ENCODE measurements around the gene ZNF618.

Gene ZNF618

DNA sequence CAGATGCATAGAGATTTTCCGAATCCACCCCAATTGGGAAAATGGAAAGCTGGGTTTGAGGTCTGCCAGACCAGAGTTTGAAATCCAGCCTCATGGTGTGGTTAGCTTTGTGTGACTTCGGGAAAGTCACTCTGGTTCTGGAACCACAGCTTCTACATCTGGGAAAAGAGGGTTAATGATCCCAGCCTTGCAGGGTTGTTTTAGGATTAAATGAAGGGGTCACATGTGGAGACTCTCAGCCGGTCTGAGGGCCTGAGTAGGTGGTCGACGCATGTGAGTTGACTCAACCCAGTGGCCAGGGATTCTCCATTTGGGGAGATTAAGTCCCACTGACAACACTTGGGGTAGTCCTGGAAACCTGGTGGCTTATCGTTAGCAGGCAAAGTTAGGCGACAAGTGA, 6.1 kb downstream of the ZNF618 start:
- no peak overlapping the region for H3K4me3 ChIP-seq (ENCODE audit: low read depth, low read length)
- no peak for DNase-seq (ENCODE audit: low read depth)
- no peak for TF ChIP-seq CTCF (IDR thresholded peaks at IDR 0.05; ENCODE audit: low read depth, low read length, missing control alignments)

- DNase-seq (ENCODE audit: low read depth): no peak
- no peak for TF ChIP-seq CTCF (IDR thresholded peaks at IDR 0.05; ENCODE audit: low read depth, low read length, missing control alignments)
- H3K4me3 ChIP-seq (ENCODE audit: low read depth, low read length): no peak overlapping the region
These were observed 6.6 kb downstream of the ZNF618 start for GRCh38 chr9:113882636-113883164.

- DNase-seq (ENCODE audit: low read depth): no peak
- TF ChIP-seq CTCF (IDR thresholded peaks at IDR 0.05; ENCODE audit: low read depth, low read length, missing control alignments): no peak
These were observed 9.3 kb downstream of the ZNF618 start for GRCh38 chr9:113885183-113886025.

DNA sequence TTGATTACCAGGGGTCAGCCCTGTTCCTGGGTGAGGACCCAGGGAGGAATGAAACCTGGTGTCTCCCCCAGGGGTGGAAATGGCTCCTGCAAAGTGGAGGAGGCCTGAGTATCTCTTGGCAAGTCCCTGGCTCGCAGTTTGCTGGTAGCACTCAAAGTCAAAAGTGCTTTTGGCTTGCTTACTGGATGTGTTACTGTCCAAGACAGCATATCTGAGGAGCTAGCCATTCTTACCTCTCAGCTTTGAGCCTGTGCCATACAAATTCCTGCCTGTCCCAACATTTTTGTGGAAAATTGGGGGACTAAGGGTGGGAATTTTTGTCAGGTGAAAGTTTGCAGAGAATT, 9.9 kb downstream of the ZNF618 start:
- no peak for TF ChIP-seq CTCF (IDR thresholded peaks at IDR 0.05; ENCODE audit: low read depth, low read length, missing control alignments)
- H3K4me3 ChIP-seq (ENCODE audit: low read depth, low read length): no peak overlapping the region
- no peak for DNase-seq (ENCODE audit: low read depth)

More at GRCh38 chr9:113885183-113886025, 9.3 kb downstream of the ZNF618 start:
- no peak overlapping the region for H3K4me3 ChIP-seq (ENCODE audit: low read depth, low read length)

- no peak overlapping the region for H3K4me3 ChIP-seq (ENCODE audit: low read depth, low read length)
- no peak for DNase-seq (ENCODE audit: low read depth)
- TF ChIP-seq CTCF (IDR thresholded peaks at IDR 0.05; ENCODE audit: low read depth, low read length, missing control alignments): no peak
These were observed 10.4 kb downstream of the ZNF618 start for GRCh38 chr9:113886466-113886865.

GRCh38 chr9:113886933-113887332, 10.8 kb downstream of the ZNF618 start:
- DNase-seq (ENCODE audit: low read depth): no peak
- H3K4me3 ChIP-seq (ENCODE audit: low read depth, low read length): no peak overlapping the region
- no peak for TF ChIP-seq CTCF (IDR thresholded peaks at IDR 0.05; ENCODE audit: low read depth, low read length, missing control alignments)

DNA sequence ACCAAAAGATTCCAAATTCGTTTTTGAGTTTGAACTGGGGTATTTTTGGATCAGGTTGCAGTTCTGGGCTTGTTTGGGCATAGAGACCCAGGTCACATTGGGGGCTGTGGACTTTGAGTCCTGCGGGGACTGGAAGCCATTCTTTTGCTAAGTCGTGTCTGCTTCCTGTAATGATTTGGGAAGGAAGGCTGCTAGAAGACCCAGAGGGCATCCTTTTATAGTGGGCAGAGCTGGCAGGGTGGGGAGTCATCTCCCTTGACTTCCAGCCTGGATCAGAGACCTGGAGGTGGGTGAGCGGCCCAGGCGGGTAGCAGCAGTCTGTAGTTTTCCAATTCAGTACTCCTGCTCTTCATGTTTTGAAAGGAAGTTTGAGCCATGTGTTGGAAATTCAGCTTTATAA, 11.3 kb downstream of the ZNF618 start:
- no peak for DNase-seq (ENCODE audit: low read depth)
- TF ChIP-seq CTCF (IDR thresholded peaks at IDR 0.05; ENCODE audit: low read depth, low read length, missing control alignments): no peak
- no peak overlapping the region for H3K4me3 ChIP-seq (ENCODE audit: low read depth, low read length)

Data from GM12864 (cell line).